HepG2 (cell line): ENCODE measurements around the gene RABEP2. TPM values are rescaled to one million over a fixed set of nuclear protein-coding genes. Genes with fewer than 3 reads are reported as not detected.
A peak's percentile ranks its signal among the peaks of the same experiment; 100 is the strongest.

Experiments used
- ATAC-seq: fragments of 200-7000 bp; cut with Tn5 transposase; 3 replicates; pipeline ENCODE4 v1.9.1; 2020; ENCODE audit warnings: mild to moderate bottlenecking, moderate library complexity
- BruUV-seq: library from RNA; stranded (reverse); fragments of 400-500 nt; replicated peaks from 2 replicates; lab custom pipeline; 2021; lab: Mats Ljungman, UMichigan
- CTCF ChIA-PET: fragments of 300-600 bp; formaldehyde crosslinking; extraction: SDS; loops from one replicate; lab custom pipeline; 2021; ENCODE audit warnings: low total read pairs, inconsistent platforms, low intra/inter-chr PET ratio; lab: Yijun Ruan, JAX
- POLR2A ChIA-PET: fragments of 350-600 bp; sonication (Branson Sonifier 250); formaldehyde crosslinking; loops from one replicate; lab custom pipeline; 2020; ENCODE audit warnings: antibody characterized with exemption, inconsistent platforms; lab: Yijun Ruan, JAX
- DNase-seq: peaks from one replicate; pipeline ENCODE4 v3.0.0-alpha.2; 2015; ENCODE audit warnings: low spot score
- FAIRE-seq: peaks from 3 replicates; lab custom pipeline; 2011; peaks lifted over from hg19 to GRCh38; lab: Jason Lieb, UNC
- H2AFZ ChIP-seq: one replicate; pipeline ENCODE4 v1.6.1; 2011; ENCODE audit warnings: low read length, inconsistent platforms
- H3K27ac ChIP-seq: fragments of 300-600 bp; 3 replicates; pipeline ENCODE4 v1.8.0; 2011; ENCODE audit warnings: mixed run types, mild to moderate bottlenecking, mixed read lengths, low read length, inconsistent platforms; ENCODE audit not compliant: insufficient read depth; ENCODE audit errors: extremely low read length
- H3K27me3 ChIP-seq, 2 experiments: fragments of 200-600 bp in 1 of 2; 2 replicates in 1 of 2; 3 replicates in 1 of 2; pipeline versions ENCODE4 v1.6.0 to v1.8.0; 2011; ENCODE audit warnings: low read length in 2 of 2, mild to moderate bottlenecking in 2 of 2, moderate library complexity in 2 of 2, inconsistent platforms in 1 of 2; ENCODE audit not compliant: insufficient read depth in 2 of 2, control insufficient read depth in 1 of 2
- H3K36me3 ChIP-seq, 2 experiments: fragments of 200-600 bp in 1 of 2; replicated peaks in 1 of 2; 2 replicates in 1 of 2; 3 replicates in 1 of 2; pipeline versions ENCODE4 v1.5.1 to v1.8.0; 2011; ENCODE audit warnings: low read length in 2 of 2, inconsistent platforms in 1 of 2; ENCODE audit not compliant: insufficient read depth in 2 of 2, control insufficient read depth in 1 of 2
- H3K4me1 ChIP-seq: 2 replicates; pipeline ENCODE4 v1.5.1; 2012; ENCODE audit warnings: low read length, inconsistent platforms; ENCODE audit not compliant: insufficient read depth
- H3K4me2 ChIP-seq: 2 replicates; pipeline ENCODE4 v1.6.0; 2011; ENCODE audit warnings: low read depth, low read length, inconsistent platforms
- H3K4me3 ChIP-seq, 3 experiments: fragments of 200-600 bp in 1 of 3; sonication (generic), shearing (Covaris generic) in 1 of 3; replicated peaks in 1 of 3; 2 replicates each; pipeline ENCODE4 v1.5.1; 2011 to 2016; ENCODE audit warnings: low read length in 3 of 3, inconsistent platforms in 2 of 3, low read depth in 2 of 3, mild to moderate bottlenecking in 2 of 3, control low read depth in 1 of 3, mixed read lengths in 1 of 3; ENCODE audit not compliant: insufficient read depth in 1 of 3
- H3K79me2 ChIP-seq: one replicate; pipeline ENCODE4 v1.6.1; 2011; ENCODE audit warnings: low read length, inconsistent platforms; ENCODE audit not compliant: insufficient read depth
- H3K9ac ChIP-seq: 2 replicates; pipeline ENCODE4 v1.6.0; 2011; ENCODE audit warnings: mild to moderate bottlenecking, low read depth, low read length, inconsistent platforms; ENCODE audit not compliant: insufficient read depth
- H3K9me3 ChIP-seq: 2 replicates; pipeline ENCODE4 v1.5.1; 2012; ENCODE audit warnings: mild to moderate bottlenecking, low read length
- H4K20me1 ChIP-seq: 2 replicates; pipeline ENCODE4 v1.6.0; 2011; ENCODE audit warnings: inconsistent platforms, mild to moderate bottlenecking, low read length, moderate library complexity; ENCODE audit not compliant: insufficient read depth
- MTF2 ChIP-seq: sonication (generic); formaldehyde crosslinking; IDR thresholded peaks from 2 replicates; pipeline ENCODE4 v1.5.0; 2020; ENCODE audit warnings: missing genetic modification reagents, borderline replicate concordance
- ZNF10 ChIP-seq: sonication (generic); formaldehyde crosslinking; IDR thresholded peaks from 2 replicates; pipeline ENCODE4 v1.4.0; 2020; ENCODE audit warnings: mild to moderate bottlenecking, low read depth, missing genetic modification reagents, borderline replicate concordance
- ZNF121 ChIP-seq: sonication (generic); formaldehyde crosslinking; IDR thresholded peaks from 2 replicates; pipeline ENCODE4 v1.5.0; 2020; ENCODE audit warnings: mild to moderate bottlenecking, missing genetic modification reagents
- WGBS: methylation state at CpG from one replicate; pipeline ENCODE4 v1.1.6; 2017; ENCODE audit warnings: low lambda C conversion rate; 5-methylcytosine and 5-hydroxymethylcytosine counted together
- in situ Hi-C: cut with HindIII; loops from 2 replicates; pipeline ENCODE4 v1.10.0; 2017; ENCODE audit warnings: low pct_unique_long_range_greater_than_20kb; ENCODE audit not compliant: extremely low pct_ligation_motif_present
- intact Hi-C: fragments of 100-400 bp; cut with micrococcal nuclease; formaldehyde crosslinking; loops from one replicate; pipeline ENCODE4 v1.10.0; 2022; ENCODE audit not compliant: unreplicated experiment
- polyA plus RNA-seq, 8 experiments: library from polyadenylated mRNA; depleted of rRNA in 3 of 8; stranded (reverse) in 7 of 8; unstranded in 1 of 8; fragments of >200 nt; fragmentation: Illumina TruSeq in 4 of 8; extraction: Trizol in 4 of 8; gene quantifications; 2 replicates each; pipeline versions ENCODE4 v1.2.1 to v1.2.3, GENCODE V29; 2011 to 2016; ENCODE audit warnings: low read depth in 4 of 8, missing spikeins in 1 of 8, mixed read lengths in 1 of 8; ENCODE audit not compliant: insufficient read depth in 1 of 8
- total RNA-seq, 5 experiments: library from RNA; depleted of rRNA; stranded (reverse); fragments of >200 nt; fragmentation: Illumina TruSeq; extraction: Trizol; gene quantifications; 2 replicates each; pipeline ENCODE4 v1.2.3, GENCODE V29; 2016; ENCODE audit warnings: low read depth in 1 of 5
- TF ChIP-seq, protein P1 (sequence below): sonication (generic); formaldehyde crosslinking; IDR thresholded peaks from 2 replicates; pipeline ENCODE4 v1.4.0; 2020; ENCODE audit warnings: missing genetic modification reagents
- TF ChIP-seq, protein P2 (sequence below): sonication (generic); formaldehyde crosslinking; IDR thresholded peaks from 2 replicates; pipeline ENCODE4 v1.5.0; 2020; ENCODE audit warnings: mild to moderate bottlenecking, missing genetic modification reagents, borderline replicate concordance
- TF ChIP-seq, protein P3 (sequence below): IDR thresholded peaks from 2 replicates; pipeline ENCODE4 v1.6.1; 2018; ENCODE audit warnings: missing genetic modification reagents, mild to moderate bottlenecking, missing compliant biosample characterization

The RABEP2 gene
- total and polyA plus RNA-seq, 2 of the 13 experiments (the other 11 are each of a cell fraction or from before 2014, with no cell fraction given), result 10.8 to 18.4 TPM

DNA sequence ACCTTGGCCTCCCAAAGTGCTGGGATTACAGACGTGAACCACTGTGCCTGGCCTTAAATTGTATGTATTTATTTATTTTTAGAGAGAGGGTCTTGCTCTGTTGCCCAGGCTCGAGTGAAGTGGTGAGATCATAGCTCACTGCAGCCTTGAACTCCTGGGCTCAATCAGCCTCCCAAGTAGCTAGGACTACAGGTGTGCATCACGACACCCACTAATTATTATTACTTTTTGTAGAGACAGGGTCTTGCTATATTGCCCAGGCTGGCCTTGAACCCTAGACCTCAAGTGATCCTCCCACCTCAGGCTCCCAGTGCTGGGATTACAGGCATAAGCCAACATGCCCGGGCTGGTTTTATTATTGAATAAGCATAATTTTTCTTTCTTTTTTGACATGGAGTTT, 21.6 kb upstream of the RABEP2 start:
- in situ Hi-C loops, result no loop called here
- ChIA-PET CTCF (interaction anchor here (0.8 to 2.7 kb wide), 4 partner anchors 10 to 72 kb away, joined by 3 to 32 read pairs (median 5); no protein-coding TSS in a partner anchor), POLR2A (interaction anchor here (1.2 kb wide), 1 partner anchor 74 kb away, joined by 3 read pairs; no protein-coding TSS in a partner anchor)
- H3K4me2 ChIP-seq, result no peak overlapping the region
- FAIRE-seq, result no peak
- no peak for DNase-seq
- WGBS, result 57% methylated on average over 4 of the region's 4 CpGs
- H3K27me3 ChIP-seq, result no peaks in the 10 kb centered on the region; a peak in 1 of 5 replicates
- no peak overlapping the region for H3K4me3 ChIP-seq
- no peak overlapping the region for H2AFZ ChIP-seq
- H3K9me3 ChIP-seq, result no peaks in the 10 kb centered on the region
- H3K4me1 ChIP-seq, result peaks cover 36% of the 10 kb centered on the region
- H4K20me1 ChIP-seq, result no peaks in the 10 kb centered on the region
- no peaks in the 10 kb centered on the region for H3K36me3 ChIP-seq
- TF ChIP-seq ZNF121 (CRISPR knock-in tag) (peak; percentile 96), MTF2 (CRISPR knock-in tag) (no peak)
- TF ChIP-seq, all 625 proteins: peak for 1
- ATAC-seq, result no peak
- Histone ChIP-seq H3K79me2 (peaks cover 6% of the 10 kb centered on the region), H3K27ac (no peak overlapping the region), H3K9ac (no peak overlapping the region)
- intact Hi-C loops, result no loop called here
- no TSS peak for BruUV-seq

DNA sequence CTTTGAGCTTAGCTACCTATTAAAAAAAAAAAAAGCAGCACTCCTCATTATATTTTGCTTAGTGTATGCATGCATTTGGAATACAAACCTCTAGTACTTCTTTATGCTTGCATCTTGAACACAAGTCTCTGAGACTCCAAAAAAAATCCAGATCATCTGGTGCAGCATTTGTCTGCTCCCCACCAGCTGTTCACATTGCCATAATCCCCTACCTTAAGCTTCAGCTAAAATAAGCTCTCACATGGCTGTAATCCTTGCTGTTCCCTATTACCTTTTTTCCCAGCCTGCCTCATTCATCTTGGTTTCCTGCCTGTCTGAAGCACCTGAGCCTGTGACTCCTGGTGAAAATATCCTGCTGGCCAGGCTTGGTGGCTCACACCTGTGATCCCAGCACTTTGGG, 18.2 kb upstream of the RABEP2 start:
- no peak overlapping the region for H2AFZ ChIP-seq
- ChIA-PET CTCF (no interaction called here), POLR2A (interaction anchor here (3.2 to 5.3 kb wide), 2 partner anchors 20 to 79 kb away, joined by 19 to 44 read pairs; partner anchors contain the start of gene SH2B1)
- H3K36me3 ChIP-seq, result no peaks in the 10 kb centered on the region
- no peak overlapping the region for H3K4me3 ChIP-seq
- no peaks in the 10 kb centered on the region for H3K27me3 ChIP-seq
- H3K4me1 ChIP-seq, result peaks cover 28% of the 10 kb centered on the region
- no peaks in the 10 kb centered on the region for H3K79me2 ChIP-seq
- no peaks in the 10 kb centered on the region for H3K9me3 ChIP-seq
- BruUV-seq, result no TSS peak
- ATAC-seq (no peak), FAIRE-seq (no peak), DNase-seq (no peak)
- no peak overlapping the region for H3K4me2 ChIP-seq
- no peak overlapping the region for H3K9ac ChIP-seq
- in situ Hi-C loops, result no loop called here
- intact Hi-C loops, result no loop called here
- H3K27ac ChIP-seq, result no peak overlapping the region
- no peaks in the 10 kb centered on the region for H4K20me1 ChIP-seq
- TF ChIP-seq, protein P1, sequence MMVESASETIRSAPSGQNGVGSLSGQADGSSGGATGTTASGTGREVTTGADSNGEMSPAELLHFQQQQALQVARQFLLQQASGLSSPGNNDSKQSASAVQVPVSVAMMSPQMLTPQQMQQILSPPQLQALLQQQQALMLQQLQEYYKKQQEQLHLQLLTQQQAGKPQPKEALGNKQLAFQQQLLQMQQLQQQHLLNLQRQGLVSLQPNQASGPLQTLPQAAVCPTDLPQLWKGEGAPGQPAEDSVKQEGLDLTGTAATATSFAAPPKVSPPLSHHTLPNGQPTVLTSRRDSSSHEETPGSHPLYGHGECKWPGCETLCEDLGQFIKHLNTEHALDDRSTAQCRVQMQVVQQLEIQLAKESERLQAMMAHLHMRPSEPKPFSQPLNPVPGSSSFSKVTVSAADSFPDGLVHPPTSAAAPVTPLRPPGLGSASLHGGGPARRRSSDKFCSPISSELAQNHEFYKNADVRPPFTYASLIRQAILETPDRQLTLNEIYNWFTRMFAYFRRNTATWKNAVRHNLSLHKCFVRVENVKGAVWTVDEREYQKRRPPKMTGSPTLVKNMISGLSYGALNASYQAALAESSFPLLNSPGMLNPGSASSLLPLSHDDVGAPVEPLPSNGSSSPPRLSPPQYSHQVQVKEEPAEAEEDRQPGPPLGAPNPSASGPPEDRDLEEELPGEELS (CRISPR knock-in tag), result no peak
- TF ChIP-seq, protein P2, sequence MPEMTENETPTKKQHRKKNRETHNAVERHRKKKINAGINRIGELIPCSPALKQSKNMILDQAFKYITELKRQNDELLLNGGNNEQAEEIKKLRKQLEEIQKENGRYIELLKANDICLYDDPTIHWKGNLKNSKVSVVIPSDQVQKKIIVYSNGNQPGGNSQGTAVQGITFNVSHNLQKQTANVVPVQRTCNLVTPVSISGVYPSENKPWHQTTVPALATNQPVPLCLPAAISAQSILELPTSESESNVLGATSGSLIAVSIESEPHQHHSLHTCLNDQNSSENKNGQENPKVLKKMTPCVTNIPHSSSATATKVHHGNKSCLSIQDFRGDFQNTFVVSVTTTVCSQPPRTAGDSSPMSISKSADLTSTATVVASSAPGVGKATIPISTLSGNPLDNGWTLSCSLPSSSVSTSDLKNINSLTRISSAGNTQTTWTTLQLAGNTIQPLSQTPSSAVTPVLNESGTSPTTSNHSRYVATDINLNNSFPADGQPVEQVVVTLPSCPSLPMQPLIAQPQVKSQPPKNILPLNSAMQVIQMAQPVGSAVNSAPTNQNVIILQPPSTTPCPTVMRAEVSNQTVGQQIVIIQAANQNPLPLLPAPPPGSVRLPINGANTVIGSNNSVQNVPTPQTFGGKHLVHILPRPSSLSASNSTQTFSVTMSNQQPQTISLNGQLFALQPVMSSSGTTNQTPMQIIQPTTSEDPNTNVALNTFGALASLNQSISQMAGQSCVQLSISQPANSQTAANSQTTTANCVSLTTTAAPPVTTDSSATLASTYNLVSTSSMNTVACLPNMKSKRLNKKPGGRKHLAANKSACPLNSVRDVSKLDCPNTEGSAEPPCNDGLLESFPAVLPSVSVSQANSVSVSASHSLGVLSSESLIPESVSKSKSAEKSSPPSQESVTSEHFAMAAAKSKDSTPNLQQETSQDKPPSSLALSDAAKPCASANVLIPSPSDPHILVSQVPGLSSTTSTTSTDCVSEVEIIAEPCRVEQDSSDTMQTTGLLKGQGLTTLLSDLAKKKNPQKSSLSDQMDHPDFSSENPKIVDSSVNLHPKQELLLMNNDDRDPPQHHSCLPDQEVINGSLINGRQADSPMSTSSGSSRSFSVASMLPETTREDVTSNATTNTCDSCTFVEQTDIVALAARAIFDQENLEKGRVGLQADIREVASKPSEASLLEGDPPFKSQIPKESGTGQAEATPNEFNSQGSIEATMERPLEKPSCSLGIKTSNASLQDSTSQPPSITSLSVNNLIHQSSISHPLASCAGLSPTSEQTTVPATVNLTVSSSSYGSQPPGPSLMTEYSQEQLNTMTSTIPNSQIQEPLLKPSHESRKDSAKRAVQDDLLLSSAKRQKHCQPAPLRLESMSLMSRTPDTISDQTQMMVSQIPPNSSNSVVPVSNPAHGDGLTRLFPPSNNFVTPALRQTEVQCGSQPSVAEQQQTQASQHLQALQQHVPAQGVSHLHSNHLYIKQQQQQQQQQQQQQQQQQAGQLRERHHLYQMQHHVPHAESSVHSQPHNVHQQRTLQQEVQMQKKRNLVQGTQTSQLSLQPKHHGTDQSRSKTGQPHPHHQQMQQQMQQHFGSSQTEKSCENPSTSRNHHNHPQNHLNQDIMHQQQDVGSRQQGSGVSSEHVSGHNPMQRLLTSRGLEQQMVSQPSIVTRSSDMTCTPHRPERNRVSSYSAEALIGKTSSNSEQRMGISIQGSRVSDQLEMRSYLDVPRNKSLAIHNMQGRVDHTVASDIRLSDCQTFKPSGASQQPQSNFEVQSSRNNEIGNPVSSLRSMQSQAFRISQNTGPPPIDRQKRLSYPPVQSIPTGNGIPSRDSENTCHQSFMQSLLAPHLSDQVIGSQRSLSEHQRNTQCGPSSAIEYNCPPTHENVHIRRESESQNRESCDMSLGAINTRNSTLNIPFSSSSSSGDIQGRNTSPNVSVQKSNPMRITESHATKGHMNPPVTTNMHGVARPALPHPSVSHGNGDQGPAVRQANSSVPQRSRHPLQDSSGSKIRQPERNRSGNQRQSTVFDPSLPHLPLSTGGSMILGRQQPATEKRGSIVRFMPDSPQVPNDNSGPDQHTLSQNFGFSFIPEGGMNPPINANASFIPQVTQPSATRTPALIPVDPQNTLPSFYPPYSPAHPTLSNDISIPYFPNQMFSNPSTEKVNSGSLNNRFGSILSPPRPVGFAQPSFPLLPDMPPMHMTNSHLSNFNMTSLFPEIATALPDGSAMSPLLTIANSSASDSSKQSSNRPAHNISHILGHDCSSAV, result no peak
- TF ChIP-seq, protein P3, sequence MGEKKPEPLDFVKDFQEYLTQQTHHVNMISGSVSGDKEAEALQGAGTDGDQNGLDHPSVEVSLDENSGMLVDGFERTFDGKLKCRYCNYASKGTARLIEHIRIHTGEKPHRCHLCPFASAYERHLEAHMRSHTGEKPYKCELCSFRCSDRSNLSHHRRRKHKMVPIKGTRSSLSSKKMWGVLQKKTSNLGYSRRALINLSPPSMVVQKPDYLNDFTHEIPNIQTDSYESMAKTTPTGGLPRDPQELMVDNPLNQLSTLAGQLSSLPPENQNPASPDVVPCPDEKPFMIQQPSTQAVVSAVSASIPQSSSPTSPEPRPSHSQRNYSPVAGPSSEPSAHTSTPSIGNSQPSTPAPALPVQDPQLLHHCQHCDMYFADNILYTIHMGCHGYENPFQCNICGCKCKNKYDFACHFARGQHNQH, result no peak
- no peak for TF ChIP-seq ZNF10 (CRISPR knock-in tag)
